SKM-1 (cell line): Measurements from ENCODE around the gene NUDT16L1.

ENCODE experiments used
- DNase-seq: peaks from one replicate; lab custom pipeline; 2025; ENCODE audit not compliant: unreplicated experiment; lab: John Stamatoyannopoulos, UW

Gene NUDT16L1

DNA sequence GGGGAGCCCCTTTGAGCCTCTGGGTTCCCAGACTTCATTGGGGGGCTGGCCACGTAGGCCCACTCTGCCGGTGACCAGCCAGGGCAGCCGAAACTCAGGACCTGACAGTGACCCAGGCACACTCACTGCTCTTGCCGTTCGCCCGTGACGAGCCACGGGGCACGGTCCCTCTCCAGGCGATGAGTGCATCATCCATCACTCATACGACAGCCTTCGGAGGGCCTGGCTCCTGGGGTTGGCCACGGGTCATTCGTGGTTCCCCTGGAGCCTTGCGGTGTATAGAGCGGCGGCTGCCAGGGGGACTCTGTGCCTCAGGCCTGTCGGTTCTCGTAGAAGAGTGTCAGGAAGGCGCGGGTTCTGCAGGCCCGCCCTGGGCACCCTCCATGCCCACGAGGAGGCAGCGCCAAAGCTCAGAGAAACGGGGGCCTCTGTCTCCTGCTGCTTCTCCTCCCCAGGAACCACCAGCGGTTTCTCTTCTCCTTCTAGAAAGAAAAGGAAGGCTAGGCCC lies 11.2 kb upstream of the NUDT16L1 start:
- no peak for DNase-seq

DNA sequence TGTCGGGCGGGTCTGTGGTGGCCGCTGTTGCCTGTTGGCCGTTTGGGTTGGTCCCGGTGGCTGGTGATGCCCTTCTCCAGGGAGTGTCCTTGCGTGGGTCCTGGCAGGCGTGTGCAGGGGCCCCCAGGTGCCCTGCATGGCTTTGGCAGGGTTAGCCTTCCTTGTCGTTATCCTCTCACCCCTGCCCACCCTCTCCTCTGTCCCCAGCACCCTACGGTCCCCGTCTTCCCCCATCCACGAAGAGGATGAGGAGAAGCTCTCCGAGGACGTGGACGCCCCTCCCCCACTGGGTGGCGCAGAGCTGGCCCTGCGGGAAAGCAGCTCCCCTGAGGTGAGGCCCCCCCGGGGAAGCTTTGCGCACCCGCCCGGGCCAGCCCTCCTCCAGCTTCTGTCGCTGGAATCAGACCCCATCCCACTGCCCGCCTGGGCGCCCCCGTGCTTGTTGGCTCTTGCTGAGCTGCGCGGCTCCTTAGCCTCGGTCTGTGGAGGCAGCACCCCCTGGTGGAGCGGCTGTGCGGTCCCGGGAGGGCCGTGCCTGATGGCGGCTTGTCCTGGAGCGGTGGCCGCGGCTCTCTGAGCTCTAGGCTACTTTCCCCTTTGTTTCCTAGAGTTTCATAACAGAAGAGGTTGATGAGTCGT lies 10.6 kb upstream of the NUDT16L1 start:
- DNase-seq: no peak

DNA sequence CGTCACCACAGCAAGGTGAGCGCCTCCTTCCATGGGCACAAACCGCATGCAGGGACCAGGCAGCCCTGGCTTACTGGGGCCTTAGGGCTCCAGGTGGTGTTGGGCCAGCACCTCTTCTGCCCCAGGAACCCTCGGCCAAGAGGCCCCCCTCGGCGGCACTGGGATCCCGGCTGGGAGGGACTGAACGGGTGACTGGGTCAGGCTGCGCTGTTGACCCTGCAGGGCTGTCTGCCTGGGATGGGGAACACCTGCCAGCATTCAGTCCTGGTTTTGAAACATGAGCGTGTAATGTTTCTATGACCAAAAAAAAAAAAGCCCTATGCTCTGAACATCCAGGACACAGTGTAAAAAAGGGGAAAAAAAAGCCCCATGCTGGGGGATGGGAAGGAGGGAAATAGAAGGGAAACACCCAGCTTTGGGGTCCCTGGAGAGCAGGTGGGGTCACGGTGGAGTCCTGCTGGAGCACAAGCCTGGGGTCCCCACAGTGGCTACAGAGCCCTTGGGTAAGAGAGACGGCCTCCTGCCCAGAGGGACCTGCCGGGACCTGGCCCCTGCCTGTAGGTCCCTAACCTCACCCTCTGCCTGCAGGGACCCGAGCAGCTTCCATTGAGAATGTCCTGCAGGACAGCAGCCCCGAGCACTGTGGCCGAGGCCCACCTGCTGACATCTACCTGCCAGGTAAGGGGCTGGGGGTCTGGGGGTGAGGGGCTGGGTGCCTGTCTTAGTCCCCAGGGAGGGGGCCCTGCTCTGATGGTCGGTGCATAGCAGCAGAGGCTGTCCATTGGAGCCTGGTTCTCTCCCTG lies 9.9 kb upstream of the NUDT16L1 start:
- no peak for DNase-seq

DNA sequence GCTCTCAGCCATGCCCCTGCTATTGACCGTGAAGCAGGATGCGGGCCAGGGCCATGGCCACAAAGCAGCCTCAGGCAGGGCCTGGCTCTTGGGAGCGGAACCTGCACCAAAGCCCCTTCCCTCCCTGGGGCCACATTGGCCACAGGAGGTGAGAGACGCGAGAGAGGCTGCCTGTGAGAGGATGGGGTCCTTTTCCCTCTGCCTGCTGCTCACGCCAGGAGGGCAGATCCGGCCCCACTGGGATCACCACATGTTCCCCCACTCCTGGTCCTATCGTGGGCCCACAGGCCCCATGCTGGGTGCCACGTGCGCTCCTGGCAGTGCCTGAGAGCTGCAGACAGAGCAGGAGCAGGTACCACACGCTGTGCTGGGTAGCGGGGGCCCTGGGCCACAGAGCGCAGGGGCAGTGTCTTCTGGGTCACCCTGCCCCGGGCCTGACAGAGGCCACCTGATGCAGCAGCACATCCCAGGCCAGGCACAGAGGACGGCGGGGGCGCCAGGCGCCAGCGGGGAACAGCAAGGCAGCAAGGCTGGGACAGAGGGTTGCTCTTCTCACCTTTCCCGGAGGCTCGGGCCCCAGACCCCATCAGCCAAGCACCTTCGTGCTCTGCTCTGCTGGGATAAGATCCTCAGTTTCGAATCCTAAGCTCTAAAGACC lies 9.2 kb upstream of the NUDT16L1 start:
- DNase-seq: no peak

DNA sequence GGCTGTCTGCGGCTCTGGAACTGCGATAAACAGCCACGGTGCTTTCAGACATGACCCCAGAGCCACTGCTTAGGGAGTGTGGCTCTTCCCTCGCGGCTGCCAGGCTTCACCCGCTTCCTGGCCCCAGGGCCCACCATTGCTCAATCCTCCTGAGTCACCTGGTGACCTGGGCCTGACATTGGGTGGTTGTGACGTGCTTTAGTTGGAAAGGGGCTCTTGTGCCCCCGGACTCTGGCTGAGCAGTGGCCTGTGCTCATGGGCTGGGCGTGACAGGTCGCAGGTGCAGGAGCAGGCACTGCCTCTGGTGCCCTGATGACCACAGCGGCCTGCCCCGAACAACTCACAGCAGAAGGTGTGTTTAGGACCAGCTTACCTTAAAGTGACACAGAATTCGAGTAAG lies 8.6 kb upstream of the NUDT16L1 start:
- no peak for DNase-seq

DNA sequence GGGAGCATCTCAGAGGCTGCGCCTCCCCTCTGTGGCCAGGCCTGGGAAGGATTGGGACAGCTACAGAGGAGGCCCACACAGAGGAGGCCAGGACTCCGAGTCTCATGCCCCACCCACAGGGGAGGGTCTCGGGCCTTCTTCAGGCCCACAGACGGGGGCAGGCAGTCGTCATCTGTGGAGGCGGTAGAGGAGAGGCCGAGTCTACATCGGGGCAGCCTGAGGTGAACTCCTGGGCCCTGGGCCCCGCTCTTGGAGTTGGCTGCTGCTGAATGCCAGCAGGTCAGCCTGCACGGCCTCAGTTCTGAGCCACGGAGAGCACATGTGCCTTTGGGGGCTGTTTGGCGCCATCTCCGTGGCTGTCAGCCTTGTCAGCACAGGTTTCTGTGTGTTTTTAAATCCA lies 8.1 kb upstream of the NUDT16L1 start:
- DNase-seq: no peak

DNA sequence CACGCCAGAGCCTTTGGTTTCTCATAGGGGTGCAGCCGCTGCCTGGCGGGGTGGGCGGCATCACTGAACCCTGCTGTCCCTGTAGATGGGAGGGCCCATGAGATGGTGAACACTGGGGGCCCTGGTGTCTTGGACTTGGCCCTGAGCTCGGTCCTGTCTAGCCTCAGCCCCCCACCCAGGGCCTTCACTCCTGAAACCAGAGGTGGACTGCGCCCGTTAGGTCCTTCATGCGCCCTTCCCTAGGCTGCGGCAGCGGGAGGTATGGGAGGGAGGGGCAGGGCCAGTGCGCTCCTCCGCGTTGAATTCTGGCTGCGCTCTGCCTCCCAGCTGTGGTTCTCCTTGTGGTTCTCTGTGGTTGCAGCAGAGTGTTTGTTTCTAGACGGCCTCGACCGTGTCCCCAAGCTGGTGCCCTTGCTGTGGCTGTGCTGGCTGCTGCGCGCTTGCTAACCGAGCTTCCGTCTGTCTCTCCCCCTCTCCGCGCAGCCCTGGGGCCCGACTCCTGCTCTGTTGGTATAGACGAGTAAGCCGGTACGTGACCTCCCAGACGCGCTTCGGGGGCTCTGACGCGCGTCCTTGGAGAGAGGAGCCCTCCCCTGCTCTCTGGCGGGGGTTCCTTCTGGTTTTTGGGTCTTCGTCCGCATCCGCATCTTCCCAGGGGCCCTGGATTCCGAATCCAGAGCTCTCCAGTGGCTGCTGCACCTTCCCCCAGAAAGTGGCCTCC lies 7.4 kb upstream of the NUDT16L1 start:
- no peak for DNase-seq

DNA sequence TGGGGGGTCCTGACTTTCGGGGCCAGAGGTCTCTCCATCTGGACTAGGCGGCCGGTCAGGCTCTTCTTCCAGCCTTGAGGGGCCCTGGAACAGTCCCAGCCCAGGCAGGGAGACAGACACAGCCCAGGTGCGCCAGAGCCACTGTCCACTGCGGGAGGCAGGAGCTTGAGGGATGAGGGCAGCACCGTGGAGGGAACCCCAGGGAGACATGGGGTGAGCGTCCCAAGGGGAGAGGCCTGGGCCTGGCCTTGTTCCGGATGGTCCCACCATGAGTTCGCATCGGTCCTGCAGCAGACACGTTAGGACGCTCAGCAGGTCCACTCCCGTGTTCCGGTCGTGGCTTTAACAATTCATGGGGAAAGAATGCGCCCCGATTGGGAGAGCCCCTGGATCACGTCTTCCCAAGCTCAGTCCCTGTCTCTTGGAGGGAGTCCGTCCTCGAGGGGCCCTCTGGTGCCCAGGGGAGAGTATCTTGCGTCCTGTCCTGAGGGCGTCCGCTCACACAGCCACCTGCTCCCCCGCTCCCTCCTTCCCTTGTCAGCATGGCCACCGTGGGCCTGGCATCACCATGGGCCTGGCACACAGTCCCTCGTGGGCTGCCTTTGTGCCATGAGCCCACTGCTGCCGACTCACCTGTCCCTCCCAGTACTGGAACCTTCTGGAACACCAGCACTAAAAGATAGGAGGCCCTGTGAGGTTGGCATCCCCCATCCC lies 6.7 kb upstream of the NUDT16L1 start:
- no peak for DNase-seq

DNA sequence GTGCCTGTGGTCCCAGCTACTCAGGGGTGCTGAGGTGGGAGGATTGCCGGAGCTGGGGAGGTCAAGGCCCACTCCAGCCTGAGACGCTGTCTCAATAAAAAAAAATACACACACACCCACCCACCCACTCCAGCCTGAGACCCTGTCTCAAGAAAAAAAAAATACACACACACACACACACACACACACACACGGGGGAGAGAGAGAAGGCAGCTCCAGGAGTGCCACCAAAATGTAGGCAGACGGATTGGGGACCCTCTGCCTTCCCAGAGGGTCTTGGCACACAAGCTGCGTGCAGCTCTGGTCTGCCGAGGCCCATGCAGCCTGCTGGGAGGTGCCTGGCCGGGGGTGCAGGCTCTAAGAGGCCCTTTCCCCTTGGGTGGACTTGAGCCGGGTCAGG lies 5.9 kb upstream of the NUDT16L1 start:
- DNase-seq: no peak

DNA sequence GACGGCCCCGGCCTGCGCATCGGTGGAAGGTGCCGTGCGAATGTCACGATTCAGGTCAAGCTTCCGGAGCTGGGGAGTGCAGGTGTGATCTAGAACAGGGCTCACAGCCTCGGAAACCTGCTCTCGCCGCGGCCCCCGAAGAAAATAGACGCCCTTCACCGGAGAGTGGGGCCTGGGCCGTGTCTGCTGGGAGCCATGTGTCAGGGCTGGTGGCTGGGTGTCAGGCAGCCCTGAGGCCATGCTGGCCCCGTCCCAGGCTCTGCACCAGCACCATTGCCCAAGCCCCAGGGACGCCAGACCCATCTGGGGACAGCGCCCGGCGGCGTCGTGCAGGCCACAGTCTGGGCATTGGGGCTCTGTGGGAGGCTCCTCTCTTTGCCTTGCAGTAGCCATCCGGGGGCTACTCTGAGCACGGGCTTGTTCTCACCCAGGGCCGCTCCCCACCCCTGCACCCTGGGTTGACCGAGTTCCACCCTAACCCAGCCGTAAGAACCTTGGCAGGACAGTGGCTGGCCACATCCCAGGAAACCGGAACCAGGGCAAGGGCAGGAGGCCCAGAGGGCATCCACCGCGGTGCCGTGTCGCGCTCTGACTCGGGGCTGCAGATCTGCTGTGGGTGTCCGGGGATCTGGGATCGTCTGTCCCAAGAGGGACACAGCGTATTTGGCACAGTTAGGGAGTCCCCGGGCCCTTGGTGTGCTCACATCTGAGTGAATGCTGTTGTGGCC lies 5.3 kb upstream of the NUDT16L1 start:
- DNase-seq: no peak

DNA sequence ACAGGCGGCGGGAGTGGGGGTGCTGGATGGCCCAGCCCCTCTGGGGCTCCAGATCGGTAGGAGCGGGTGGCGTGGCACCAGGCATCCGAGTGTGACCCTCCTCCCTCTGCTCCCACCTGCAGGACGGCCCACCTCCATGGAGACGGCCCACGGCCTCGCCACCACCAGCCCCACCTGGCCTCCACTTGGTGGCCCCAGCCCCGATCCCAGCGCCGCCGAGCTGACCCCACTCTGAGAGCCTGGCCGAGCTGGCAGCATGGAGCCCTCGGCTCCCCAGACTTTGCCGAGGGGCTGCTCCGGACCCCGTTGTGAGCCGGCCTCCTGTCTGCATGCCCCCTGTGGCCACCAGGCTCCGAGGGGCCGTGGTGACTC lies 4.7 kb upstream of the NUDT16L1 start:
- no peak for DNase-seq

DNA sequence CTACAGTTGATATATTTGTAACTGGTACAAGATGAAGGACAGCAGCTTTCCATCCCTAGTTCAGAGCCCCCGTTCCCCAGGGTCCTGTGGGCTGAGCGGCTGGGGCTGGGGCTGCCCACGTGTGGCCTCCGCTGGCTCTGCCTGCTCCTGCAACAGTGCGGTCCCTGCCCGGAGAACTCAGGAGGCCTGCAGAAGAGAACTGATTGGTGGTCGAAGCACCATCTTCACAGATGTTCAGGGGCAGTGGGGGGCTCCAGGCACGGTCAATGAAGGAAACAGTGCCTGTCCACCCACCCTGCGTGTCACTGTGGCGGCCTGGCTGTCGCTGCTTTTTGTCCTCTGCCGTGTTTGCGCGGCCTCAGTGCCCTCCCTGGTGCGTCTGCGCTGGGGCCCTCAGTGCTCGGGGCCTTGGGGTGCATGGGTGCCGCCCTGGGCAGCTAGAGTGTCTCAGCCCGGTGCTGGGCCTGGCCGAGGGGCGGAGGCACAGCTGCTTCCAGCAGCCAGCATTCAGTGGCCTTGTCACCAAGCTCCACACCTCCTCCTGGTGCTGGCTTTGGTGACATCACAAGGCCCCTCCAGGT lies 4.2 kb upstream of the NUDT16L1 start:
- no peak for DNase-seq

DNA sequence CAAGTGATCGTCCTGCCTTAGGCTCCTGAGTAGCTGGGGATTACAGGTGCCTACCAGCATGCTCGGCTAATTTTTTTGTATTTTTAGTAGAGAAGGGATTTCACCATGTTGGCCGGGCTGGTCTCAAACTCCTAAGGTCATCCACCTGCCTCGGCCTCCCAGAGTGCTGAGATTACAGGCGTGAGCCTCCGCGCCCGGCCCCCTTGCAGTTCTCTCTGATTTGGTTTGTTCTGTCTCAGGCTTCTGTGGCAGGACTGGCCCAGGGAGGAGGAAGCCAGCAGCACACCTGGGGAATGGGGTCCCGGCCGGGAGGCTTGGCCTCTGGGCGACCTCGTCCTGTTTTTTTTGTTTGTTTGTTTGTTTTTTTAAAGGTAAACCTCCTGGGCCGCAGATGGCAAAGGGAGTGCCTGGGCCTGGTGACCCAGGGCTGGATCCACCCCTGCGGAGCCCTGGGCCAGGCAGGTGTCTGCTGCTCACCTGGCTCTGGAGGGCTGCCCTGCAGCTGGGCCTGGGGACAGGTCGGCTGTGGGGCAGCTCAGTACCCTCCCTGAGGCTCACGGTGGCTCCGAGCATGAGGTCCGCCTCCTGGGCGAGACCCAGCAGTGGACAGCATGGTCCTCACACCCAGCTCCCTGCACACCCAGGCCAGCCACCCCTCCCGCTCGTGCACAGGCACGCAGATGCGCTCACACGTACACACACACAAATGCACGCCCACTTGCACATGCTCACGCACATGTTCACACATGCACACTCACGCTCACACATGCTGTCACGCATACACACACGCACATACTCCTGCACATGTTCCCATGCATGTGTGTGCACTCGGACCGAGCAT lies 3.3 kb upstream of the NUDT16L1 start:
- DNase-seq: no peak

DNA sequence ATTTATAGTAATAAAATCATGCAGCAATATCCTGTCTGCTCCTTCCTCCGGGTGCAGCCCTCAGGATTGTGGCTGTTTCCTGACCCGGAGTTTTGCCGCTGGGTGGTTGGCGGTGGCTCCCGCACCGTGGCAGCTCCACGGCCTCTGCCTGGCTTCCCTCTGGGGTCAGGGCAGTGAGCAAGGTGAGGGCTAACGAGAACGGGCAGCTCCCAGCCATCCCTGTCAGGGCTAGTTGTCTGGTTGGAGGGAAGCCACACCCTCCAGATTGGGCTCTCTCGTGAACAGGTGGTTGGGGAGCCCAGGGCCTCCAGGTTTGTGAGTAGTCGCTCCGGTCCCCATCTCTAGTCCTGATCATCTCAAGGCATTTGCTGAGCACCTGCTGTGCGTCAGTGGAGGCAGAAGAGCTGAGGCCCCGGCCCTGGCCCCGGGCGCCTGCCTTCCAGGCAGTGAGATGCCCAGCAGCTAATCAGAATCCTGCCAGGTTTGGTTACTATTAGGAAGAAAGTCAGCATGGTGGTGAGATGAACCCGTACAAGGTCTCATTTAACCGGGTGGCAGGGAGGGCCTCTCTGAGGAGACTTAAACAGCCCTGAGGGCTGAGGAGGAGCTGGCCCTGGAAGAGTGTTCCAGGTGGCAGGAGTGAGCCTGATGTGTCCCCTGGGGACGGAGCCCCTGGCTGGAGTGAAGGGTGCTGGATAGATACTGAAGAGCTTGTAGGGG lies 2.3 kb upstream of the NUDT16L1 start:
- no peak for DNase-seq

DNA sequence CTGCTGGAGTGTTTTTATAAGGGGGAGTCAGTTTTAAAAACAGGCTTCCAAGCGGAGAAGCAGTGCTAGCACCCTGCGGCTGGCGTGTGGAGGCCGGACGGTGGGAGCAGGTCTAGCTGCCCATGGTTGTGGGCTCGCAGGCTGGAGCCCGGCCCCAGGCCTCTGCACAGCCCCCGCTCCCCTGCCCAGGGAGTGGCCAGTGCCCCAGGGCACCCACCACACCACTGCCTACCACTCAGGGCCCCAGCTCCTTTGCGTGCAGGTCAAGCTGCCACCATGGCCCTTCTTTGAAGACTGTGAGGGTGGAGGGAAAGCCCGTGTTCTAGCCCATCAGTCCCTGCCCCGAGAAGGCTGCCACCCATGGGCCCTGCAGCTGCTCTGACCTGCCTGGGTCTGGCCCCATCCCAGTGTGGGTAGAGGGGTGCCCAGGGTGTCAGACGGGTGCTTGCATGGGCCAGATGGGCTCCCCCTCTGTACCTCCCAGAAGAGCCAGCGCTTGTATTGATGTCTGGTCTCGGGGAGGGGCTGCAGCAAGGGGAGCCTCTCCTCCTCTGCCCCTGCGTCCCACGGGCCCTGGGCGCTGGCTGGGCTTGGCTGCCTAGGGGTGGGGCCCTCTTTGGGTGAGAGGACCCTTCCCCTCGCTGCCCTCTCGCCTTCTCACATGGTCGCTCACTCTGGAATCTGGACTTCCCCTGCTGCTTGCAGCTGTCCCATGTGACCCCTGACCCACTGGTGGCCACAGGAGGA lies 1.5 kb upstream of the NUDT16L1 start:
- no peak for DNase-seq

DNA sequence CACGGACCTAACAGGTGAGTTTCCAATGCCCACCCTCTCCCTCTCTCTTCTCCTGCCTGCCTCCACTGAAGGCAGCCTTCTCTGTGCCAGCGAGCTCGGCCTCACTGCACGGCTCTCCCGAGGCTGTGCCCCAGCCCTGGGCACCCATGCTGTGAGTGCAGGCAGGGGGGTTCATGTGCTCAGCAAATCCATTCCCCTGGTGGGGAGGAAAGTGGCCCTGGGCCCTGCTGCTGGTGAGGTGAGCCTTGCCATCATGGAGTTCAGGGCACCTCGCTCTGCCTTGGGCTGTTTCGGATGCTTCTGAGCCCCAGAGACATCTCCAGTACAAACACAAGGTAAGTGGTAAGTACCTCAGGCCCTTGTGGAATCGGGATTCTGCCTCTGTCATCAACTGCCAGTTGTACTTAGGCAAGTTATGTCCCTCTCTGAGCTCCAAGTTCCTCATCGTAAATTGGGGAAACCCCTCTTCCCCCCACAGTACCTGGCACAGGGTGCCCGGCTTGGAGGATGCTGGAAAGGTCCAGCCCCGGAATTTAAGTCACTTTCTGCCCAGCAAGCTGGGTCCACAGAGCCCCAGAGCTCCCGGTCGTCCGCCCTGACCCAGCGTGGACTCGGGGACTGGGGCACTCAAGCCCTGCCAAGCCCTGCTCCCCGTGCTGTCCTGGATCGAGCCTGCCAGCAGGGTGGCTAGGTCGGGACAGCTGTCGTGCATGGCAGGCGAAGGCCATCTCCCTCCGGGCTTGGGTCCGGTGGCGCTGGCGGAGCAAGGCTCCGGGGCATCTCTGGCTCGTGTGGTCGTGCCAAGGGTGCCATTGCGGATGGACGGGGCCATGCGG lies 684 bp upstream of the NUDT16L1 start:
- peak; percentile 21 for DNase-seq
